Panc1 (cell line): ENCODE data around the gene ZNF865. TPM values are rescaled to one million over a fixed set of nuclear protein-coding genes. Genes with fewer than 3 reads are reported as not detected.

Experiments used
- ATAC-seq: fragments of 200-7000 bp; cut with Tn5 transposase; 2 replicates; pipeline ENCODE4 v1.9.1; 2020; ENCODE audit warnings: mild to moderate bottlenecking, moderate library complexity
- BruUV-seq: library from RNA; stranded (reverse); fragments of 400-500 nt; replicated peaks from 2 replicates; lab custom pipeline; 2021; lab: Mats Ljungman, UMichigan
- CTCF ChIA-PET: fragments of 300-600 bp; sonication (Branson Sonifier 250); formaldehyde crosslinking; loops from one replicate; lab custom pipeline; 2022; ENCODE audit warnings: antibody characterized with exemption; lab: Charles Lee
- POLR2A ChIA-PET: fragments of 300-600 bp; sonication (Branson Sonifier 250); formaldehyde crosslinking; loops from one replicate; lab custom pipeline; 2022; ENCODE audit warnings: antibody characterized with exemption; lab: Charles Lee
- DNase-seq: peaks from one replicate; pipeline ENCODE4 v3.0.0-alpha.2; 2010; ENCODE audit warnings: low read depth, low spot score
- H3K27ac ChIP-seq: 2 replicates; pipeline ENCODE4 v1.5.1; 2011; ENCODE audit warnings: mild to moderate bottlenecking, low read length, inconsistent platforms
- H3K27me3 ChIP-seq: fragments of 200-500 bp; sonication (Bioruptor generic); 2 replicates; pipeline ENCODE4 v1.6.0; 2014; ENCODE audit warnings: low read length, inconsistent platforms; ENCODE audit not compliant: control insufficient read depth, insufficient read depth
- H3K36me3 ChIP-seq: fragments of 200-500 bp; sonication (Bioruptor generic); 2 replicates; pipeline ENCODE4 v1.5.1; 2014; ENCODE audit warnings: inconsistent platforms, mild to moderate bottlenecking, low read length, moderate library complexity; ENCODE audit not compliant: control insufficient read depth, insufficient read depth
- H3K4me1 ChIP-seq: 2 replicates; pipeline ENCODE4 v1.5.1; 2011; ENCODE audit warnings: inconsistent platforms, mild to moderate bottlenecking, low read length, moderate library complexity; ENCODE audit not compliant: control insufficient read depth, insufficient read depth
- H3K4me3 ChIP-seq, 2 experiments: 2 replicates each; pipeline ENCODE4 v1.5.1; 2011 to 2012; ENCODE audit warnings: low read depth in 2 of 2, low read length in 2 of 2, mild to moderate bottlenecking in 2 of 2, inconsistent platforms in 1 of 2, moderate library complexity in 1 of 2
- H3K9me3 ChIP-seq: fragments of 200-500 bp; sonication (Bioruptor generic); 2 replicates; pipeline ENCODE4 v1.5.1; 2014; ENCODE audit warnings: low read depth, mild to moderate bottlenecking, inconsistent platforms, low read length, moderate library complexity; ENCODE audit not compliant: control insufficient read depth, insufficient read depth
- POLR2AphosphoS5 ChIP-seq: IDR thresholded peaks from 2 replicates; pipeline ENCODE4 v1.6.1; 2012; ENCODE audit warnings: mild to moderate bottlenecking, low read depth, low read length, moderate library complexity
- SIN3A ChIP-seq: IDR thresholded peaks from 2 replicates; pipeline ENCODE4 v1.6.1; 2012; ENCODE audit warnings: low read depth, mild to moderate bottlenecking, low read length, moderate library complexity, borderline replicate concordance; ENCODE audit not compliant: insufficient read depth
- TCF7L2 ChIP-seq: IDR thresholded peaks from 2 replicates; pipeline ENCODE4 v1.6.1; 2011; ENCODE audit warnings: mild to moderate bottlenecking, low read depth, low read length, inconsistent platforms
- in situ Hi-C: cut with HindIII; loops from 2 replicates; pipeline ENCODE4 v1.10.0; 2016; ENCODE audit warnings: low sequenced_read_pairs, low pct_unique_long_range_greater_than_20kb
- intact Hi-C: fragments of 100-400 bp; cut with micrococcal nuclease; formaldehyde crosslinking; loops from one replicate; pipeline ENCODE4 v1.10.0; 2022; ENCODE audit not compliant: unreplicated experiment
- total RNA-seq: library from RNA; stranded (reverse); gene quantifications from one replicate; pipeline ENCODE4 v1.2.1, GENCODE V29; 2021; ENCODE audit not compliant: unreplicated experiment
- TF ChIP-seq, protein P1 (sequence below), 2 experiments: IDR thresholded peaks; 2 replicates each; pipeline ENCODE4 v1.6.1; 2011 to 2012; ENCODE audit warnings: low read depth in 2 of 2, control low read depth in 1 of 2, low read length in 1 of 2, mild to moderate bottlenecking in 1 of 2, moderate library complexity in 1 of 2; ENCODE audit not compliant: insufficient read depth in 1 of 2
- TF ChIP-seq, protein P2 (sequence below): fragments of 450-650 bp; IDR thresholded peaks from 2 replicates; pipeline ENCODE4 v1.5.1; 2017; ENCODE audit warnings: mild to moderate bottlenecking

Gene ZNF865
- total RNA-seq, 1 experiment from 2014 or later, result 25.6 TPM

DNA sequence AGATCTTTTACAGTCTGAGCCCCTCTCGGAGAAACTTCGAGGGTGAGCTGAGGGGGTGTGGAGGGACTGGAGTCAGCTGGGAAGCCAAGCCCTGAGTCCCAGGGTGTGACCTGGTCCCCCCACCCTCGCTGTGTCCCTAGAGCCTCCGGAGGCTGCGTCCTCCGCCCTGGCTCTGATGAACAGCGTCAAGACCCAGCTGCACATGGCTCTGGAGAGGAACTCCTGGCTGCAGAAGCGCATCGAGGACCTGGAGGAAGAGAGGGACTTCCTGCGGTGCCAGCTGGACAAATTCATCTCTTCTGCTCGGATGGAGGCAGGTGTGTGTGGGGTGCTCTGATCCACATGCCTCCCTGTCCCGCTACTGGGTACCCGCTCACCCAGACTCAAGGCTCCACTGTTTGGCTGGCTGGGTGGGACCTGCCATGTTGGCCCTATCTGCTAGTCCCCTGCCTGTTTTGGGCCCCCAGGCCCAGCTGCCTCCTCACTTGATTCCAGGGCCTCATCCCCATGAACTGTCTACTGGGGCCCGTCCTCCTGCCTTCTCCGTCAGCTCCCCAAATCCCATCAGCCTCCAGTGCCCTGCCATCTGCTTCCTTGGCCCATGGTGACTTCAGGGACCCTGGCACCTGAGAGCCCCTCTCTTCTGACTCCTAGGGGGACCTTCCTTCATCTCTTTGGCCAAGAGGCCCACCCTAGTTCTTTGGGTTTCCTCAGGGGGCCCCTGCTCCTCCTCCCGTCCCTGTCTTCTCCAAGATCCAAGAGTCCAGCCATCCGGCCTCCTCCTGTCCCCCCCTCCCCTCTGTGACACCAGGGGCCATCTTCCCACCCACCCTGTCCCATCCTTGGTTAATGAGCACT is 44.0 kb downstream of the ZNF865 start:
- H3K36me3 ChIP-seq, result peaks cover 10% of the 10 kb centered on the region
- BruUV-seq, result no TSS peak
- intact Hi-C loops (no loop called here), in situ Hi-C loops (no loop called here)
- H3K4me3 ChIP-seq, result peak overlapping the region; percentile 70 to 78
- ATAC-seq (no peak), DNase-seq (no peak)
- CTCF ChIA-PET, result no interaction called here
- peak overlapping the region; percentile 94 for H3K27ac ChIP-seq
- TF ChIP-seq SIN3A, result no peak
- no peak for TF ChIP-seq TCF7L2
- TF ChIP-seq, protein P1, sequence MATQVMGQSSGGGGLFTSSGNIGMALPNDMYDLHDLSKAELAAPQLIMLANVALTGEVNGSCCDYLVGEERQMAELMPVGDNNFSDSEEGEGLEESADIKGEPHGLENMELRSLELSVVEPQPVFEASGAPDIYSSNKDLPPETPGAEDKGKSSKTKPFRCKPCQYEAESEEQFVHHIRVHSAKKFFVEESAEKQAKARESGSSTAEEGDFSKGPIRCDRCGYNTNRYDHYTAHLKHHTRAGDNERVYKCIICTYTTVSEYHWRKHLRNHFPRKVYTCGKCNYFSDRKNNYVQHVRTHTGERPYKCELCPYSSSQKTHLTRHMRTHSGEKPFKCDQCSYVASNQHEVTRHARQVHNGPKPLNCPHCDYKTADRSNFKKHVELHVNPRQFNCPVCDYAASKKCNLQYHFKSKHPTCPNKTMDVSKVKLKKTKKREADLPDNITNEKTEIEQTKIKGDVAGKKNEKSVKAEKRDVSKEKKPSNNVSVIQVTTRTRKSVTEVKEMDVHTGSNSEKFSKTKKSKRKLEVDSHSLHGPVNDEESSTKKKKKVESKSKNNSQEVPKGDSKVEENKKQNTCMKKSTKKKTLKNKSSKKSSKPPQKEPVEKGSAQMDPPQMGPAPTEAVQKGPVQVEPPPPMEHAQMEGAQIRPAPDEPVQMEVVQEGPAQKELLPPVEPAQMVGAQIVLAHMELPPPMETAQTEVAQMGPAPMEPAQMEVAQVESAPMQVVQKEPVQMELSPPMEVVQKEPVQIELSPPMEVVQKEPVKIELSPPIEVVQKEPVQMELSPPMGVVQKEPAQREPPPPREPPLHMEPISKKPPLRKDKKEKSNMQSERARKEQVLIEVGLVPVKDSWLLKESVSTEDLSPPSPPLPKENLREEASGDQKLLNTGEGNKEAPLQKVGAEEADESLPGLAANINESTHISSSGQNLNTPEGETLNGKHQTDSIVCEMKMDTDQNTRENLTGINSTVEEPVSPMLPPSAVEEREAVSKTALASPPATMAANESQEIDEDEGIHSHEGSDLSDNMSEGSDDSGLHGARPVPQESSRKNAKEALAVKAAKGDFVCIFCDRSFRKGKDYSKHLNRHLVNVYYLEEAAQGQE (IDR thresholded peaks at IDR 0.05; ENCODE audit: insufficient read depth in 1 of 2, low read depth in 2 of 2, low read length in 1 of 2), result no peak
- TF ChIP-seq, protein P2, sequence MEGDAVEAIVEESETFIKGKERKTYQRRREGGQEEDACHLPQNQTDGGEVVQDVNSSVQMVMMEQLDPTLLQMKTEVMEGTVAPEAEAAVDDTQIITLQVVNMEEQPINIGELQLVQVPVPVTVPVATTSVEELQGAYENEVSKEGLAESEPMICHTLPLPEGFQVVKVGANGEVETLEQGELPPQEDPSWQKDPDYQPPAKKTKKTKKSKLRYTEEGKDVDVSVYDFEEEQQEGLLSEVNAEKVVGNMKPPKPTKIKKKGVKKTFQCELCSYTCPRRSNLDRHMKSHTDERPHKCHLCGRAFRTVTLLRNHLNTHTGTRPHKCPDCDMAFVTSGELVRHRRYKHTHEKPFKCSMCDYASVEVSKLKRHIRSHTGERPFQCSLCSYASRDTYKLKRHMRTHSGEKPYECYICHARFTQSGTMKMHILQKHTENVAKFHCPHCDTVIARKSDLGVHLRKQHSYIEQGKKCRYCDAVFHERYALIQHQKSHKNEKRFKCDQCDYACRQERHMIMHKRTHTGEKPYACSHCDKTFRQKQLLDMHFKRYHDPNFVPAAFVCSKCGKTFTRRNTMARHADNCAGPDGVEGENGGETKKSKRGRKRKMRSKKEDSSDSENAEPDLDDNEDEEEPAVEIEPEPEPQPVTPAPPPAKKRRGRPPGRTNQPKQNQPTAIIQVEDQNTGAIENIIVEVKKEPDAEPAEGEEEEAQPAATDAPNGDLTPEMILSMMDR, result no peak
- TF ChIP-seq POLR2AphosphoS5, result no peak
- H3K9me3 ChIP-seq, result no peaks in the 10 kb centered on the region
- H3K4me1 ChIP-seq, result peaks cover 33% of the 10 kb centered on the region
- H3K27me3 ChIP-seq, result no peaks in the 10 kb centered on the region
- POLR2A ChIA-PET, result no interaction called here

DNA sequence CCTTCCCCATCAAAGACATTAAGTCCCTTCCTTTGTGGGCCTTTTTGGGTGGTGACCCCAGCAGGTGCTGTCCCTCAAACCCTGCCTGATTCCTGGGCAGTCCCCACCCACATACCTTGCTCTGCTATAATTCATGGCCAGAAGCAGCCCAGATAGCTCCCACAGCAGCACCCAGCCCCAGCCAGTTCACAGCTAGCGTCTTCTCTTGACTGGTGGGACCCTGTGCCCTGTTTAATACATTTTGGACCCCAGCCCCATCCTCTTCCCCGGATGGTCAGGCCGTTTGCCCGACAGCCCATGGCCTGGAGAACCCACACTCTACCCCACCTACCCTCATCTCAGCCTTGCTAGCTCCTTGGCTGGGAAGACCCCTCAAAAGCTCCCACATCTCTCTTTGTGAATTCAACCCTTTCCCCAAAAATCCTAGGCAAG is 44.7 kb downstream of the ZNF865 start:
- POLR2A ChIA-PET, result no interaction called here
- Histone ChIP-seq H3K36me3 (peaks cover 4% of the 10 kb centered on the region; the same call in 1 of the 2 replicates), H3K4me3 (no peak overlapping the region), H3K9me3 (no peaks in the 10 kb centered on the region), H3K4me1 (peaks cover 26% of the 10 kb centered on the region), H3K27me3 (no peaks in the 10 kb centered on the region), H3K27ac (peak overlapping the region; percentile 12; the same call in 1 of the 2 replicates)
- TF ChIP-seq, protein P1 (IDR thresholded peaks at IDR 0.05; ENCODE audit: insufficient read depth in 1 of 2, low read depth in 2 of 2, low read length in 1 of 2), result no peak
- TF ChIP-seq, protein P2, result no peak
- no peak for TF ChIP-seq SIN3A
- intact Hi-C loops (no loop called here), in situ Hi-C loops (no loop called here)
- DNase-seq, result no peak
- no TSS peak for BruUV-seq
- no peak for ATAC-seq
- CTCF ChIA-PET, result no interaction called here
